Sigmoid colon (tissue), 4 donors: Measurements from ENCODE around the gene CKAP5.

Experiments
- CTCF ChIP-seq, 4 experiments: fragments of 450-650 bp in 3 of 4; fragments of 200-600 bp in 1 of 4; IDR thresholded peaks; one replicate each; pipeline ENCODE4 v1.5.1; 2016 to 2019; ENCODE audit warnings: antibody characterized with exemption in 4 of 4, mild to moderate bottlenecking in 3 of 4, moderate library complexity in 2 of 4
- EP300 ChIP-seq, 4 donors: sonication (generic); formaldehyde crosslinking; IDR thresholded peaks; one replicate each; pipeline ENCODE4 v1.6.1; 2017; ENCODE audit warnings: antibody characterized with exemption in 4 of 4
- POLR2A ChIP-seq, 2 donors: fragments of 450-650 bp; IDR thresholded peaks; one replicate each; pipeline ENCODE4 v1.6.1; 2016; ENCODE audit warnings: antibody characterized with exemption in 2 of 2, mild to moderate bottlenecking in 2 of 2, moderate library complexity in 2 of 2

- TF ChIP-seq CTCF (IDR thresholded peaks at IDR 0.05) (no peak), EP300 (IDR thresholded peaks at IDR 0.05) (no peak), POLR2A (IDR thresholded peaks at IDR 0.05) (no peak)
These were observed 123.3 kb downstream of the CKAP5 start for GRCh38 chr11:46722566-46723358.
